Keratinocyte (primary cell): ENCODE results near the gene FRS2.

ENCODE experiments used
- EZH2 ChIP-seq: IDR thresholded peaks from one replicate; pipeline ENCODE4 v1.6.1; 2012; ENCODE audit warnings: inconsistent platforms, mild to moderate bottlenecking, low read length, moderate library complexity
- TF ChIP-seq, protein P1 (sequence below), 3 experiments: IDR thresholded peaks in 1 of 3; conservative IDR thresholded peaks in 1 of 3; optimal IDR thresholded peaks in 1 of 3; 2 replicates in 2 of 3; 3 replicates in 1 of 3; pipeline versions ENCODE3 to v1.5.1; 2011; ENCODE audit warnings: low read length in 3 of 3, mild to moderate bottlenecking in 3 of 3, moderate library complexity in 2 of 3, control low read depth in 1 of 3, inconsistent platforms in 1 of 3; ENCODE audit not compliant: insufficient read depth in 2 of 3; ENCODE audit errors: extremely low read depth in 1 of 3

DNA sequence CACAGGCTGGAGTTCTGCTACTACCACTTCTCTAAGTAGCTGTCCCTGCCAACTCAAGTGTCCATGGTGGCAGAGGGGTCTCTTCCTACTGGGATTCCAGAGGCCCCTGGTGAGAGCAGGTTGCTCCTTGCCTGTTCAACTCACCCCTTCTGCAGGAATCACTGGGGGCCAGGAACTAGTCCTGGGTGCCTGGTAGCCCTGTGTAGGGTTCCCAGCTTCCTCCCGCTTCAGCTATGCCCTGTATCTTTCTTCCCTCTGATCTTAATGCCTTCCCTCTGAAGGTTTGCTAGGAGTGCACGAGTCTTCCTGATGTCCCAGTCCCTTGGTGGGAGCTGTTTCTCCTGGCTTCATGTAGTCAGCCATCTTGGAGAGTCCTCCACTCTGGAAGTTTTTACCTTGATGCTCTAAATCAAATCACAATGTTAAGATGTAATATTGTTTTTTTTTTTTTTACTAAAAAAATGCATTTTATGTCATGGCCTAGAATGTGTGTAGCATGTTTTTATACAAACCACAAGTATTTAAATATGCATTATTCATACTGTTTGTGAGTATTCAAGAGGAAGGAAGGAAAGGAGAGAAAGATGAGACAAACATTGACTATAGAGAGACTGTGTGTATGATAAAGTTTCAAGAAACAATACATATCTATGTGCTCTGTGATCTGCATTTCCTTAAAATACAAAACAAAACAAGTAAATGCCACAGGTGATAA, 54.7 kb downstream of the FRS2 start:
- TF ChIP-seq, protein P1, sequence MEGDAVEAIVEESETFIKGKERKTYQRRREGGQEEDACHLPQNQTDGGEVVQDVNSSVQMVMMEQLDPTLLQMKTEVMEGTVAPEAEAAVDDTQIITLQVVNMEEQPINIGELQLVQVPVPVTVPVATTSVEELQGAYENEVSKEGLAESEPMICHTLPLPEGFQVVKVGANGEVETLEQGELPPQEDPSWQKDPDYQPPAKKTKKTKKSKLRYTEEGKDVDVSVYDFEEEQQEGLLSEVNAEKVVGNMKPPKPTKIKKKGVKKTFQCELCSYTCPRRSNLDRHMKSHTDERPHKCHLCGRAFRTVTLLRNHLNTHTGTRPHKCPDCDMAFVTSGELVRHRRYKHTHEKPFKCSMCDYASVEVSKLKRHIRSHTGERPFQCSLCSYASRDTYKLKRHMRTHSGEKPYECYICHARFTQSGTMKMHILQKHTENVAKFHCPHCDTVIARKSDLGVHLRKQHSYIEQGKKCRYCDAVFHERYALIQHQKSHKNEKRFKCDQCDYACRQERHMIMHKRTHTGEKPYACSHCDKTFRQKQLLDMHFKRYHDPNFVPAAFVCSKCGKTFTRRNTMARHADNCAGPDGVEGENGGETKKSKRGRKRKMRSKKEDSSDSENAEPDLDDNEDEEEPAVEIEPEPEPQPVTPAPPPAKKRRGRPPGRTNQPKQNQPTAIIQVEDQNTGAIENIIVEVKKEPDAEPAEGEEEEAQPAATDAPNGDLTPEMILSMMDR (optimal IDR thresholded peaks at IDR 0.05 in 1 of 3, IDR thresholded peaks at IDR 0.05 in 1 of 3, conservative IDR thresholded peaks at IDR 0.05 in 1 of 3; ENCODE audit: extremely low read depth in 1 of 3, insufficient read depth in 2 of 3, low read length in 3 of 3), result no peak
- no peak for TF ChIP-seq EZH2
